Liver (tissue), 9 donors: ENCODE results near the gene NABP2. TPM values are rescaled to one million over a fixed set of nuclear protein-coding genes. Genes with fewer than 3 reads are reported as not detected.
A peak's percentile ranks its signal among the peaks of the same experiment; 100 is the strongest.

Experiments
- DNase-seq: peaks from one replicate; pipeline ENCODE4 v3.0.0-alpha.2; 2017; ENCODE audit warnings: low spot score
- H3K27ac ChIP-seq, 2 donors: one replicate each; pipeline ENCODE4 v1.7.0; 2013; ENCODE audit warnings: inconsistent platforms in 2 of 2, low read length in 2 of 2, control low read depth in 1 of 2, low read depth in 1 of 2, mild to moderate bottlenecking in 1 of 2
- H3K27me3 ChIP-seq, 4 donors: one replicate each; pipeline versions ENCODE4 v1.6.1 to v1.7.0; 2013; ENCODE audit warnings: low read length in 3 of 4, inconsistent platforms in 1 of 4, mild to moderate bottlenecking in 1 of 4, moderate library complexity in 1 of 4; ENCODE audit not compliant: control insufficient read depth in 4 of 4, insufficient read depth in 4 of 4
- H3K36me3 ChIP-seq, 4 donors: one replicate each; pipeline versions ENCODE4 v1.6.1 to v1.7.0; 2013; ENCODE audit warnings: low read length in 3 of 4, mild to moderate bottlenecking in 3 of 4, low read depth in 1 of 4, moderate library complexity in 1 of 4; ENCODE audit not compliant: control insufficient read depth in 4 of 4, insufficient read depth in 3 of 4
- H3K4me1 ChIP-seq, 4 donors: one replicate each; pipeline versions ENCODE4 v1.6.1 to v1.7.0; 2013; ENCODE audit warnings: low read length in 3 of 4, mild to moderate bottlenecking in 3 of 4, moderate library complexity in 1 of 4; ENCODE audit not compliant: control insufficient read depth in 4 of 4, insufficient read depth in 4 of 4
- H3K4me3 ChIP-seq, 3 donors: one replicate each; pipeline versions ENCODE4 v1.6.1 to v1.7.0; 2013; ENCODE audit warnings: low read length in 3 of 3, control low read depth in 1 of 3, low read depth in 1 of 3, mild to moderate bottlenecking in 1 of 3
- H3K9ac ChIP-seq, 2 donors: one replicate each; pipeline ENCODE4 v1.7.0; 2013; ENCODE audit warnings: low read length in 2 of 2, mild to moderate bottlenecking in 2 of 2, moderate library complexity in 2 of 2, control low read depth in 1 of 2, low read depth in 1 of 2
- H3K9me3 ChIP-seq, 4 donors: one replicate each; pipeline versions ENCODE4 v1.6.1 to v1.7.0; 2013; ENCODE audit warnings: low read length in 3 of 4; ENCODE audit not compliant: control insufficient read depth in 4 of 4
- ATF3 ChIP-seq: IDR thresholded peaks from 2 replicates; pipeline ENCODE4 v1.6.1; 2016; ENCODE audit warnings: antibody characterized with exemption
- CTCF ChIP-seq: fragments of 150-350 bp; IDR thresholded peaks from 2 replicates; pipeline ENCODE4 v1.5.1; 2017; ENCODE audit warnings: improper control_type of control experiment, low read depth, low read length; ENCODE audit not compliant: missing input control
- EGR1 ChIP-seq, 2 donors: IDR thresholded peaks; 2 replicates each; pipeline ENCODE4 v1.6.1; 2016 to 2018; ENCODE audit warnings: antibody characterized with exemption in 2 of 2, low read depth in 2 of 2
- FOXA1 ChIP-seq: IDR thresholded peaks from 2 replicates; pipeline ENCODE4 v1.6.1; 2016; ENCODE audit warnings: antibody characterized with exemption
- FOXA2 ChIP-seq: IDR thresholded peaks from 2 replicates; pipeline ENCODE4 v1.6.1; 2016; ENCODE audit warnings: antibody characterized with exemption
- GABPA ChIP-seq, 2 donors: IDR thresholded peaks in 1 of 2; conservative IDR thresholded peaks in 1 of 2; 2 replicates each; pipeline ENCODE4 v1.6.1; 2016; ENCODE audit warnings: antibody characterized with exemption in 2 of 2, mild to moderate bottlenecking in 1 of 2, moderate library complexity in 1 of 2
- HNF4A ChIP-seq, 2 donors: conservative IDR thresholded peaks; 2 replicates each; pipeline ENCODE4 v1.6.1; 2016; ENCODE audit warnings: antibody characterized with exemption in 2 of 2, mild to moderate bottlenecking in 2 of 2
- HNF4G ChIP-seq: IDR thresholded peaks from 2 replicates; pipeline ENCODE4 v1.6.1; 2016; ENCODE audit warnings: antibody characterized with exemption
- JUND ChIP-seq, 2 donors: IDR thresholded peaks; 2 replicates each; pipeline ENCODE4 v1.6.1; 2016; ENCODE audit warnings: antibody characterized with exemption in 2 of 2
- NR2F2 ChIP-seq: IDR thresholded peaks from 2 replicates; pipeline ENCODE4 v1.6.1; 2016; ENCODE audit warnings: antibody characterized with exemption
- RAD21 ChIP-seq, 2 donors: IDR thresholded peaks; 2 replicates each; pipeline ENCODE4 v1.6.1; 2016; ENCODE audit warnings: antibody characterized with exemption in 2 of 2, mild to moderate bottlenecking in 2 of 2
- SP1 ChIP-seq: IDR thresholded peaks from 2 replicates; pipeline ENCODE4 v1.6.1; 2018; ENCODE audit warnings: antibody characterized with exemption, mild to moderate bottlenecking
- TAF1 ChIP-seq: conservative IDR thresholded peaks from 2 replicates; pipeline ENCODE4 v1.6.1; 2016; ENCODE audit warnings: antibody characterized with exemption, mild to moderate bottlenecking
- YY1 ChIP-seq: IDR thresholded peaks from 2 replicates; pipeline ENCODE4 v1.6.1; 2016; ENCODE audit warnings: antibody characterized with exemption, mild to moderate bottlenecking
- WGBS: extraction: QIAGEN DNeasy Blood & Tissue Kit; methylation state at CpG from one replicate; pipeline ENCODE4 v1.1.7; 2013; 5-methylcytosine and 5-hydroxymethylcytosine counted together
- polyA plus RNA-seq, 2 donors: library from polyadenylated mRNA; stranded (reverse) in 1 of 2; unstranded in 1 of 2; fragments of 200-250 nt in 1 of 2; fragments of >200 nt in 1 of 2; fragmentation: Nextera tagmentation in 1 of 2; extraction: Ambion mirVana in 1 of 2; gene quantifications; one replicate each; pipeline versions ENCODE4 v1.2.1 to v1.2.3, GENCODE V29; 2013 to 2015
- total RNA-seq, 2 donors: library from RNA; depleted of rRNA; stranded (reverse); fragments of >200 nt; gene quantifications; one replicate each; pipeline ENCODE4 v1.2.3, GENCODE V29; 2014
- TF ChIP-seq, protein P1 (sequence below): IDR thresholded peaks from 2 replicates; pipeline ENCODE4 v1.6.1; 2016; ENCODE audit warnings: antibody characterized with exemption
- TF ChIP-seq, protein P2 (sequence below): IDR thresholded peaks from 2 replicates; pipeline ENCODE4 v1.6.1; 2016; ENCODE audit warnings: antibody characterized with exemption
- TF ChIP-seq, protein P3 (sequence below): IDR thresholded peaks from 2 replicates; pipeline ENCODE4 v1.6.1; 2016; ENCODE audit warnings: antibody characterized with exemption, mild to moderate bottlenecking
- donor health status: healthy.
- donor health status: healthy.
- donor health status: healthy.
- donor health status: healthy.
- donor health status: healthy.

The NABP2 gene
- total and polyA plus RNA-seq, 4 donors, result 10.8 to 14.5 (median 12.6) TPM

- 95% methylated on average over 13 of the region's 13 CpGs for WGBS
- Histone ChIP-seq H3K9ac (no peak overlapping the region), H3K4me1 (peaks cover 0 to 3% (median 0%) of the 10 kb centered on the region in 4 donors), H3K27ac (no peak overlapping the region), H3K4me3 (no peak overlapping the region), H3K27me3 (no peaks in the 10 kb centered on the region), H3K36me3 (peaks cover 26 to 68% (median 40%) of the 10 kb centered on the region in 4 donors), H3K9me3 (no peaks in the 10 kb centered on the region)
- TF ChIP-seq JUND (IDR thresholded peaks at IDR 0.05), result no peak
- TF ChIP-seq HNF4G, result no peak
- TF ChIP-seq FOXA1, result no peak
- TF ChIP-seq, protein P1, sequence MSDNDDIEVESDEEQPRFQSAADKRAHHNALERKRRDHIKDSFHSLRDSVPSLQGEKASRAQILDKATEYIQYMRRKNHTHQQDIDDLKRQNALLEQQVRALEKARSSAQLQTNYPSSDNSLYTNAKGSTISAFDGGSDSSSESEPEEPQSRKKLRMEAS, result no peak
- no peak for TF ChIP-seq ATF3
- no peak for TF ChIP-seq HNF4A (conservative IDR thresholded peaks at IDR 0.05)
- TF ChIP-seq TAF1, result no peak
- TF ChIP-seq, protein P2, sequence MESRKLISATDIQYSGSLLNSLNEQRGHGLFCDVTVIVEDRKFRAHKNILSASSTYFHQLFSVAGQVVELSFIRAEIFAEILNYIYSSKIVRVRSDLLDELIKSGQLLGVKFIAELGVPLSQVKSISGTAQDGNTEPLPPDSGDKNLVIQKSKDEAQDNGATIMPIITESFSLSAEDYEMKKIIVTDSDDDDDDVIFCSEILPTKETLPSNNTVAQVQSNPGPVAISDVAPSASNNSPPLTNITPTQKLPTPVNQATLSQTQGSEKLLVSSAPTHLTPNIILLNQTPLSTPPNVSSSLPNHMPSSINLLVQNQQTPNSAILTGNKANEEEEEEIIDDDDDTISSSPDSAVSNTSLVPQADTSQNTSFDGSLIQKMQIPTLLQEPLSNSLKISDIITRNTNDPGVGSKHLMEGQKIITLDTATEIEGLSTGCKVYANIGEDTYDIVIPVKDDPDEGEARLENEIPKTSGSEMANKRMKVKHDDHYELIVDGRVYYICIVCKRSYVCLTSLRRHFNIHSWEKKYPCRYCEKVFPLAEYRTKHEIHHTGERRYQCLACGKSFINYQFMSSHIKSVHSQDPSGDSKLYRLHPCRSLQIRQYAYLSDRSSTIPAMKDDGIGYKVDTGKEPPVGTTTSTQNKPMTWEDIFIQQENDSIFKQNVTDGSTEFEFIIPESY, result no peak
- TF ChIP-seq YY1, result no peak
- DNase-seq, result no peak
Observed at GRCh38 chr12:56242986-56243385, 18.8 kb downstream of the NABP2 start.

DNA sequence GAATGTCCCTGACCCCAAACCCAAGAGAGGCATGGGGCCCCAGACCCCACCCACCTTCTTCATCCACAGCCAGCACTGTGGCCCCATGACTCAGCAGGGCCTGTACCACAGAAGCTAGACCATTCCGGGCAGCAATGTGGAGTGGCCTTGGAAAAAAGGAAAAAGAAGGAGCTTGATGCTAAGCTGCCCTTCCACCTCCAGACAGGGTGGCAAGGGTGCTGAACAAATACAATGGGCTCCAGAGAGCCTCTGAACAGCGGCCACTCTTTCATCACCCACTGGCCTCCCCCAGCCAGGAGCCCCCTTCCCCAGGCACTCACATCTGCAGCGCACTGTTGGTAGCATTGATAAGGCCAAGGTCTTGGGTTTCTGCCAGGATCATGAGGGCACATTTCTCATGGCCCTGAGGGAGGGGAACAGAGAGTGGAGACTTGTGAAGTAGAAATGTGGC lies 19.6 kb downstream of the NABP2 start:
- Histone ChIP-seq H3K27ac (no peak overlapping the region), H3K9me3 (no peaks in the 10 kb centered on the region), H3K27me3 (no peaks in the 10 kb centered on the region), H3K36me3 (peaks cover 30 to 74% (median 47%) of the 10 kb centered on the region in 4 donors), H3K4me1 (peaks cover 0 to 3% (median 0%) of the 10 kb centered on the region in 4 donors), H3K4me3 (no peak overlapping the region), H3K9ac (no peak overlapping the region)
- DNase-seq, result peak; percentile 75
- TF ChIP-seq YY1 (no peak), JUND (IDR thresholded peaks at IDR 0.05) (no peak), FOXA2 (no peak), GABPA (IDR thresholded peaks at IDR 0.05 in 1 of 2, conservative IDR thresholded peaks at IDR 0.05 in 1 of 2) (no peak), NR2F2 (no peak), TAF1 (no peak), HNF4G (no peak), CTCF (no peak), ATF3 (no peak), RAD21 (IDR thresholded peaks at IDR 0.05) (no peak), EGR1 (IDR thresholded peaks at IDR 0.05; ENCODE audit: low read depth in 2 of 2) (no peak), SP1 (no peak), FOXA1 (no peak)
- TF ChIP-seq, protein P3, sequence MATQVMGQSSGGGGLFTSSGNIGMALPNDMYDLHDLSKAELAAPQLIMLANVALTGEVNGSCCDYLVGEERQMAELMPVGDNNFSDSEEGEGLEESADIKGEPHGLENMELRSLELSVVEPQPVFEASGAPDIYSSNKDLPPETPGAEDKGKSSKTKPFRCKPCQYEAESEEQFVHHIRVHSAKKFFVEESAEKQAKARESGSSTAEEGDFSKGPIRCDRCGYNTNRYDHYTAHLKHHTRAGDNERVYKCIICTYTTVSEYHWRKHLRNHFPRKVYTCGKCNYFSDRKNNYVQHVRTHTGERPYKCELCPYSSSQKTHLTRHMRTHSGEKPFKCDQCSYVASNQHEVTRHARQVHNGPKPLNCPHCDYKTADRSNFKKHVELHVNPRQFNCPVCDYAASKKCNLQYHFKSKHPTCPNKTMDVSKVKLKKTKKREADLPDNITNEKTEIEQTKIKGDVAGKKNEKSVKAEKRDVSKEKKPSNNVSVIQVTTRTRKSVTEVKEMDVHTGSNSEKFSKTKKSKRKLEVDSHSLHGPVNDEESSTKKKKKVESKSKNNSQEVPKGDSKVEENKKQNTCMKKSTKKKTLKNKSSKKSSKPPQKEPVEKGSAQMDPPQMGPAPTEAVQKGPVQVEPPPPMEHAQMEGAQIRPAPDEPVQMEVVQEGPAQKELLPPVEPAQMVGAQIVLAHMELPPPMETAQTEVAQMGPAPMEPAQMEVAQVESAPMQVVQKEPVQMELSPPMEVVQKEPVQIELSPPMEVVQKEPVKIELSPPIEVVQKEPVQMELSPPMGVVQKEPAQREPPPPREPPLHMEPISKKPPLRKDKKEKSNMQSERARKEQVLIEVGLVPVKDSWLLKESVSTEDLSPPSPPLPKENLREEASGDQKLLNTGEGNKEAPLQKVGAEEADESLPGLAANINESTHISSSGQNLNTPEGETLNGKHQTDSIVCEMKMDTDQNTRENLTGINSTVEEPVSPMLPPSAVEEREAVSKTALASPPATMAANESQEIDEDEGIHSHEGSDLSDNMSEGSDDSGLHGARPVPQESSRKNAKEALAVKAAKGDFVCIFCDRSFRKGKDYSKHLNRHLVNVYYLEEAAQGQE, result no peak
- 69% methylated on average over 3 of the region's 3 CpGs for WGBS
